HG02840 (cell line): Measurements from ENCODE around the gene GAS6.
"Not testable (repeated sequence)": the region's sequence is repeated elsewhere in the genome, so short reads cannot be mapped to it uniquely, and the experiment has no call there.

ENCODE experiments used
- ATAC-seq: cut with Tn5 transposase; IDR thresholded peaks from one replicate; pipeline ENCODE4 v1.9.1; 2021; ENCODE audit warnings: mild to moderate bottlenecking, moderate library complexity, moderate number of reproducible peaks; ENCODE audit not compliant: unreplicated experiment, low FRiP score

The GAS6 gene

DNA sequence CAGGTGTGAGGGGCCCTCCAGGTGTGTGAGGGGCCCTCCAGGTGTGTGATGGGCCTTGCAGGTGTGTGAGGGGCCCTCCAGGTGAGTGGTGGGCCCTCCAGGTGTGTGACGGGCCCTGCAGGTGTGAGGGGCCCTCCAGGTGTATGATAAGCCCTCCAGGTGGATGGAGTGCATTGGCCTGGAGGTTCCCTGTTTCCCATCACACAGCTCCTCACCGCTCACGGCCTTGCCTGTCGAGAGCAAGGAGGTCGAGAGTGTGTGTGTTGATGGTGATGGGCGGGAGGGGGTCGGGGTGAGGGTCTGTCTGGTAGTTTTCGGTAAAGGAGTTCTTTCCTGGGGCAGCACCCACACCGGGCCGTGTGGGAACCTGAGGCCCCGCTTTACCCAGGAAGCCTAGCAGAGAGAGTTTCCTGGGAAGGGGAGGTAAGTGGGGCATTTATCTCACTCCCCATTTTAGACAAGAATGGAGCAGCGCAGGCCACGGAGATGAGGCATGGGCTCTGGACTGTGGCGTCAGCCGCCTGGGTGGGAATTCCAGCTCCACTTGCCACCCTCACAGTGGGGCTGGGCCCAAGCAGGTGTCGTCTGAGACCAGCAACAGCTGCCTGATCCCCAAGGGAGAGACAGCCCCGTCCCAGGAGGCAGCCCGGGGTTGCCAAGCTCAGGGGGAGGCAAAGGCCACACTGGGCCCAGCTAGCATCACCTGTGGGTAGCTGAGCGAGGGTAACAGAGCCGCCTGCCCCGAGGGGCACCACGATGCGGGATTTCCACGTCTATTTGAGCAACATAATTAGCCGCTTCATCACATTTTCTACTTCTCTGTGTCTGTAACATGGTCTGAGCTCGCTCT, 10.9 kb upstream of the GAS6 start:
- no peak for ATAC-seq

DNA sequence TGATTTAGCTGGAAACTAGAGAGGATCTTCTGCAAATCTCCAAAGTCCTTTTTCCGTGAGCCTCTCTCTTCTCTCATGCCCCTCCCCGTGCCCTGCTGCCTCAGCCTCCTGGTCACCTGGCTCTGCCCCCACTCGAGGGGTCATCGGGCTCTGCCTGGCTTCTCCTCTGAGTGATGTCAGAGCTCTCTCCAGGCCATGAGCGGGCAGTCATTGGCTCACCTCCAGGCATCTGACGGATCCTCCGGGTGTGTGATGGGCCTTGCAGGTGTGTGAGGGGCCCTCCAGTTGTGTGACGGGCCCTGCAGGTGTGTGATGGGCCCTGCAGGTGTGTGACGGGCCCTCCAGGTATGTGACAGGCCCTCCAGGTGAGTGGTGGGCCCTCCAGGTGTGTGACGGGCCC, 10.3 kb upstream of the GAS6 start:
- ATAC-seq, result no peak

GRCh38 chr13:113869263-113869662, 5.4 kb upstream of the GAS6 start:
- no peak for ATAC-seq

DNA sequence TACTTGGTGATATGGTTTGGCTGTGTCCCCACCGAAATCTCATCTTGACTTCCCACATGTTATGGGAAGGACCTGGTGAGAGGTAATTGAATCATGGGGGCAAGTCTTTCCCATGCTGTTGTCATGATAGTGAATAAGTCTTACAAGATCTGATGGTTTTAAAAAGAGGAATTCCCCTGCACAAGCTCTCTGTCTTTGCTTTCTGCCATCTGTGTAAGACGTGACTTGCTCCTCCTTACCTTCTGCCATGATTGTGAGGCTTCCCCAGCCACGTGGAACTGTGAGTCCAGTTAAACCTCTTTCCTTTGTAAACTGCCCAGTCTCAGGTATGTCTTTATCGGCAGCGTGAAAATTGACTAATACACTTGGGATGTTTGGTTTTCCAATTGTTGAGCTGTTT, 4.0 kb upstream of the GAS6 start:
- not testable (repeated sequence) for ATAC-seq

GRCh38 chr13:113865427-113865826, 1.6 kb upstream of the GAS6 start:
- ATAC-seq, result no peak

DNA sequence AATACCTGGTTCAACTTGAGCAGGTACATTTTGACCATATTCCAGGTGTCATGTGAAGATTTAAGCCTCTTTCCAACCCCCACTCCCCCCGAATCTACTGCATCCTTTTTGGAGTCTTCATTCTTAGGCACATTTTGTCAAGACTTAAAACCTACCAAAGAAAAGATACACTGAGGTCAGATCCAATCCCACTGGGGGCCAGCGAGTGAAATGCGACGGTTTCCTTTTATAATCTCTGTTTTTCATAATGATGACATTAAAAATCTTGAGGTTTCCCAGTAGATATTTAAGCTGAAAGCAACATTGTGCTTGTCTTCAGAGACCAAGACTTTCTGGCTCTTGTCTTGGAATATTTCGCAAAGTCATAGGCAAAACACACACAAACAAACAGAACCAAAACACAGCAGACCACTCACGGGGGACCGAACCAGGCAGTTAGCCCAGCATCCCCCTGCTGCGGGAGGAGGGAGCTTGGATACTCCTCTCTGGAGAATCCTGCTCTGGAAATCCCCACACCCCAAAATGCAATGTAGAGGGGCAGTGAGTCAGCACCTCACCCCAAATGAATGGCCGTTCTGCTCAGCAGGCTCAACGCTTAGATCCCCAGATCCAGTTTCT, 506 bp upstream of the GAS6 start:
- no peak for ATAC-seq

DNA sequence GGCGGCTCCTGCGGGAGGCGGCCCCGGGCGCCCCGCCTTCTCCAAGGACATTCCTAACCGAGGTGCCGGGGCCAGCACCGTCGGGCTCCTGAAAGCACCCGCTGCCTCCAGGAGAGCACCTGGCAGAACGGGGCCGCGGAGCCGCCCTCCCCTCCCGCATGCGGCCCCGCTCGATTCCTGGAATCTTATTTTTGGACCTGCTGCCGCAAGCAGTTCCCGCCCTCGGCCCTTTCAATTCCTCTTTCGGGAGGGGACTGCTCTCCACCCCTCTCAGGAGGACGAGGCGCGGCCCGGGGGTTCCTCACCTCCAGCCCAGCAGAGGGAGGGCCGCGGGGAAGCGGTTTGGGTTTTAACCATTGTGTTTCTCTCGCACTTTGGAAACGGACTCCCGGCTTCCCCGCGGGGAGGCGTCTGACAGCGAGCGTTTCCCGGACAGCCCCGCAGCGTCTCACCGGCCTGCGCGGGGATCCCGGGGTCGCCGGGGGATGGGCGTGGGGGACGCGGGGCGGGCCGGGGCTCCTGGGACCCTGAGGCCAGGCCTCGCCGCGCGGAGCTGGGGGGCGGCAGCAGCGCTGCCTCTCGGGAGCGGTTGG, 849 bp downstream of the GAS6 start:
- ATAC-seq, result no peak

- ATAC-seq, result no peak
These were observed 1.5 kb downstream of the GAS6 start for GRCh38 chr13:113862191-113862930.

- ATAC-seq, result no peak
These were observed 2.3 kb downstream of the GAS6 start for GRCh38 chr13:113861433-113862030.

GRCh38 chr13:113860665-113861432, 3.0 kb downstream of the GAS6 start:
- no peak for ATAC-seq

DNA sequence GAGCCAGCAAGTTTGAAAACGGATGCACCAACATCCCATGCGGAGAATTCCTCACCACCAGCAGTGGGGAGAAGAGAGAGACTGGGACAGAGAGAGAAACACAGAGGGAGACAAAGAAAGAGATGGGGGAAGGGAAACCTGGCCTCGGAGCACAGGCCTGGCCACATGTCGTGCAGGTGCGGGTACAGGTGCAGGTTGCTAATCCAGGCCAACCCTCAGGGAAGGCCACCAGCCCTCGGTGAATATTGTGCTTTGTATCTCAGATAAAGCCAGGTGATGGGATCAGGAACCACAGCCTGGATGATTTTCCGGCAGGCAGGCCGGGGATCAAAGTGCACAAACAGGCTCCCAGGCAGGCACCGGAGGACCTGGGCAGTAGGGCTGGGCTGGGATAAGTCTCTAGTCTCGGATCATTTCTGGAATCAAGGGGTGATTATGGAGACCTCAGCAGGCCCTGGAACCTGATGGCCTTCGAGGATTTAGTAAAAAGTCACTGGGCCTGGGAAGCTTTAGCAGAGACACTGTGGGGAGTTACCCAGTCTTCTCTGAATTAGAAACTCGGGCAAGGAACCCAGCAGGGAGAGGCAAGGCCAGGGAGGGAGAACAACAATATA, 3.7 kb downstream of the GAS6 start:
- ATAC-seq, result no peak

GRCh38 chr13:113859311-113860050, 4.4 kb downstream of the GAS6 start:
- ATAC-seq, result no peak

DNA sequence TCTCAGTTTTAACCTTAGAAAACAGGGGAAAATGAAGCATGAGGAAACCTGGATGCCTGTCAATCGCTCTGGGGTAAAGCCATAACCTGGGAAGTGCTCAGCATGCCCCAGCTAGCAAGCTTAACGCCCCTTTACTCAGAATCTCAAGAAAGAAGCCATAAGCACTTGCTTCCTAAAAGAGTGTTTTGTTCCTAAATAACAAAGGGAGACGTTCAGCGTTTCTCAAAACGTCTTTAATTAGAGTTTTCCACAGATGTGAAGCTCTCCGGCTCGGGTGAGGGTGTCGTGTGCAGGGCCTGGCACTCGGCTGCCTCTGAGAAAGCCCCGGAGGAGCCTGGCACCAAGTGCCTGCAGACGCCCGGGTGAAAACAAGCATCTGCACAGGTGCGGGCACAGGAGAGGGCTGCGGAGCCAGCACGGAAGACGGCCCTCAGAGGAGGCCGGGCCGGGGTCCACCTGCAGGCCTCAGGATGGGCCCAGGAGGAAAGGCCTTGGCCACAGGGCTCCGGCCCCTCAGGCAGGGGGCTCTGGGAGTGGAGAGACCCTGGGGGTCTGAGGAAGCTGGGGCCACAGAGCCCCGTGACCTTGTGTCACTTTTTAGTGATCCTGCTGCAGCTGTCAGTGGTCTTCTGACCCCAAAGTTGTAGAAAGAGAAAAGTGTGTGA, 6.2 kb downstream of the GAS6 start:
- ATAC-seq, result no peak

DNA sequence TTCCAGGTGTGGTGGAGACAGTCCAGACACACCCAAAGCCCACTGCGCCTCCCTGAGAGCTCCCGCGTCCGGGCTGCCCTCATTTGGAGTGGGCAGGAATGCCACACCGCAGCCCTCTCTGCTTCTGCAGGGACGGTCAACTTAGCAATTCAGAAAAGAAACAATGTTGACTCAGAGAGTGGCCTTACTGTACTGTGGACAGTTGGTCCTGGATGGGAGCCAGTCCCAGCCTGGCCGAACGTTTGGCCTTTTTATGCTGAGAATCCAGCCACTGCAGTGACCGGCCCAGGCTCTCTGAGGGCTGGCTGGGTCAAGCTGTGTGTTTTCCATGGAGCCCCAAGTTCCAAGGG, 7.2 kb downstream of the GAS6 start:
- ATAC-seq, result no peak

GRCh38 chr13:113855931-113856715, 7.8 kb downstream of the GAS6 start:
- no peak for ATAC-seq

DNA sequence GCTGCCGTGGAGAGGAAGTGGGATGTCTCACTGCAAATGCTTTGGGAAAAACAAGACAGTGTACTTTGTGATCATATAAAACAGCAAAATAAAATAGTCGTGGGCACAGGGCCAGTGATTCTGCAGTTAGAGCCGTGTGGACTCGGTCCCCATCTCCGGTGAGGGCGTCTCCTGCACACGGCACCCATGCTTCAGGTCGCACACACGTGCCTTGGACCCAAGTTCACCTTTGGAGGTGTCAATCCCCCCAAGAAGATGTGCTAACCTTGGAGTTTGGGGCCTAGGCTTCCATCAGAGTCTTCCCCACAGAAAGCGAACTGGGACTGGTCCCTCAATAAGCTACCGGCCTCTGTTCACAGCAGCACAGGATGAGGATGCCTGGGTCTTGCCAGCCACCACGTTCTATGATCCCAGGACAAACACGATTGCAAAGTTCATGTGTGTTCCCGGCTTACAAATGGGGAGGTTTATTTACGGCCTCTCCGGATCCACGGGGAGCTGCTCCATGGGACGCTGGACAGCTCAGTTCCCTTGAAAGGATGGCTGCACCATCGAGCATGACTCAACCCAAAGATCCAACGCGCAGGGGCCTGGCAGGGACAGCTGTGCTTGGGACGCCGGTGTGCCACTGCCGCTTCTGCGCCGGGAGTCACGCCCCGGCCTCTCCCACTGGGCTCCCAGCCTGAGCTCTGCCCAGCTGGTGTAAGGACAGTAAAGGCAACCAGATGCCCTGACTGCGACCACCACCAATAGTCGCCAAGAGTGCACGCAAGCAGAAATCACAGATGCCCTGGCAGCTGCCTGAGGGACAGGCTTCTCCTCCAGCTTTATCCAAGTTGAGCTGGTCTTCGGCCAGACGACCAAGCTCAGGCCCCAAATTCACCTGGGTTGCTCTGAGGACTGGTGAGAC, 8.6 kb downstream of the GAS6 start:
- no peak for ATAC-seq
